Anterior cingulate cortex (tissue), 58 donors: ENCODE data around the gene CEP41.
"Not testable (repeated sequence)": the region's sequence is repeated elsewhere in the genome, so short reads cannot be mapped to it uniquely, and the experiment has no call there.

Source experiments
- DNase-seq, 58 donors: peaks; one replicate each; lab custom pipeline; 2025; lab: John Stamatoyannopoulos, UW

The CEP41 gene

GRCh38 chr7:130377178-130377577 is 63.6 kb downstream of the CEP41 start:
- DNase-seq: peak in 8 of 58 donors; percentile 10 to 52 (median 22)

- not testable (repeated sequence) for DNase-seq
Measured at GRCh38 chr7:130376461-130376860, 64.4 kb downstream of the CEP41 start.

- no peak for DNase-seq
Measured at GRCh38 chr7:130374507-130374906, 66.3 kb downstream of the CEP41 start.

- no peak for DNase-seq
Measured at GRCh38 chr7:130372402-130373165, 68.2 kb downstream of the CEP41 start.

- peak in 1 of 58 donors; percentile 35 for DNase-seq
Measured at GRCh38 chr7:130371046-130371445, 69.8 kb downstream of the CEP41 start.

- no peak for DNase-seq
Measured at GRCh38 chr7:130369831-130370550, 70.8 kb downstream of the CEP41 start.

- DNase-seq: no peak
Measured at GRCh38 chr7:130369110-130369711, 71.6 kb downstream of the CEP41 start.

- no peak for DNase-seq
Measured at GRCh38 chr7:130367836-130368746, 72.7 kb downstream of the CEP41 start.

GRCh38 chr7:130367088-130367755 is 73.6 kb downstream of the CEP41 start:
- DNase-seq: no peak

- DNase-seq: no peak
Measured at GRCh38 chr7:130366564-130366963, 74.3 kb downstream of the CEP41 start.

GRCh38 chr7:130365511-130366441 is 75.0 kb downstream of the CEP41 start:
- peak in 9 of 58 donors; percentile 9 to 49 (median 20) for DNase-seq

- no peak for DNase-seq
Measured at GRCh38 chr7:130365088-130365487, 75.7 kb downstream of the CEP41 start.

GRCh38 chr7:130364451-130364850 is 76.4 kb downstream of the CEP41 start:
- no peak for DNase-seq

GRCh38 chr7:130363026-130363847 is 77.6 kb downstream of the CEP41 start:
- no peak for DNase-seq

GRCh38 chr7:130362251-130362816 is 78.5 kb downstream of the CEP41 start:
- no peak for DNase-seq

GRCh38 chr7:130361681-130362080 is 79.1 kb downstream of the CEP41 start:
- DNase-seq: no peak

- DNase-seq: no peak
Measured at GRCh38 chr7:130360518-130360917, 80.3 kb downstream of the CEP41 start.
